ENCODE measurements around the gene QSER1.

- TF ChIP-seq POLR2A (IDR thresholded peaks at IDR 0.05) (no peak), CTCF (IDR thresholded peaks at IDR 0.05) (no peak)
Observed at GRCh38 chr11:33018840-33019239, 126.2 kb downstream of the QSER1 start.
